H1 (cell line): ENCODE results near the gene TUBA8.

ENCODE experiments used
- CEBPB ChIP-seq: IDR thresholded peaks from 2 replicates; pipeline ENCODE4 v1.6.1; 2012; ENCODE audit warnings: low read depth, low read length
- CTCF ChIP-seq, 3 experiments: IDR thresholded peaks; 1 replicate in 2 of 3; 2 replicates in 1 of 3; pipeline versions ENCODE4 v1.5.1 to v1.6.1; 2011; ENCODE audit warnings: low read length in 3 of 3, mild to moderate bottlenecking in 3 of 3, inconsistent platforms in 2 of 3, low read depth in 1 of 3, moderate library complexity in 1 of 3; ENCODE audit not compliant: insufficient read depth in 1 of 3; ENCODE audit errors: control extremely low read depth in 1 of 3
- EP300 ChIP-seq, 2 experiments: IDR thresholded peaks; 1 replicate in 1 of 2; 2 replicates in 1 of 2; pipeline ENCODE4 v1.6.1; 2011 to 2012; ENCODE audit warnings: low read depth in 2 of 2, low read length in 2 of 2, mild to moderate bottlenecking in 2 of 2, borderline replicate concordance in 1 of 2, inconsistent platforms in 1 of 2, moderate library complexity in 1 of 2
- EZH2 ChIP-seq: fragments of 200-600 bp; sonication (generic); IDR thresholded peaks from 2 replicates; pipeline ENCODE4 v1.7.1; 2012; ENCODE audit warnings: low read depth, mild to moderate bottlenecking, moderate library complexity, low read length, inconsistent platforms; ENCODE audit not compliant: severe bottlenecking
- MAFK ChIP-seq: IDR thresholded peaks from 2 replicates; pipeline ENCODE4 v1.6.1; 2012; ENCODE audit warnings: low read depth, mild to moderate bottlenecking, improper control_type of control experiment, low read length
- MAX ChIP-seq: IDR thresholded peaks from 2 replicates; pipeline ENCODE4 v1.6.1; 2012; ENCODE audit warnings: inconsistent platforms
- POLR2A ChIP-seq, 2 experiments: IDR thresholded peaks; 1 replicate in 1 of 2; 2 replicates in 1 of 2; pipeline ENCODE4 v1.6.1; 2011; ENCODE audit warnings: low read depth in 2 of 2, low read length in 2 of 2, mild to moderate bottlenecking in 2 of 2; ENCODE audit errors: control extremely low read depth in 1 of 2

- TF ChIP-seq CTCF (IDR thresholded peaks at IDR 0.05; ENCODE audit: control extremely low read depth in 1 of 3, insufficient read depth in 1 of 3, low read depth in 1 of 3, low read length in 3 of 3) (no peak), POLR2A (IDR thresholded peaks at IDR 0.05; ENCODE audit: control extremely low read depth in 1 of 2, low read depth in 2 of 2, low read length in 2 of 2) (no peak), EZH2 (no peak), MAX (no peak), EP300 (IDR thresholded peaks at IDR 0.05; ENCODE audit: borderline replicate concordance in 1 of 2, low read depth in 2 of 2, low read length in 2 of 2) (no peak), CEBPB (no peak), MAFK (no peak)
These were observed 20.3 kb upstream of the TUBA8 start for GRCh38 chr22:18090286-18090685.
